IMR-90 (cell line): ENCODE data around the gene PTH.

ENCODE experiments used
- BHLHE40 ChIP-seq: fragments of 150-350 bp; IDR thresholded peaks from 2 replicates; pipeline ENCODE4 v1.6.1; 2016; ENCODE audit warnings: mild to moderate bottlenecking, low read depth, low read length
- CEBPB ChIP-seq: IDR thresholded peaks from 2 replicates; pipeline ENCODE4 v1.6.1; 2012; ENCODE audit warnings: low read depth, low read length, improper control_type of control experiment
- CHD1 ChIP-seq: IDR thresholded peaks from 2 replicates; pipeline ENCODE4 v1.6.1; 2012; ENCODE audit warnings: low read depth, low read length, improper control_type of control experiment
- CTCF ChIP-seq: conservative IDR thresholded peaks from 2 replicates; pipeline ENCODE4 v1.5.1; 2012; ENCODE audit warnings: mild to moderate bottlenecking, low read depth, low read length, improper control_type of control experiment
- FOS ChIP-seq: fragments of 150-350 bp; IDR thresholded peaks from 2 replicates; pipeline ENCODE4 v1.6.1; 2016; ENCODE audit warnings: low read depth, low read length
- MAZ ChIP-seq: IDR thresholded peaks from 2 replicates; pipeline ENCODE4 v1.6.1; 2012; ENCODE audit warnings: low read depth, mild to moderate bottlenecking, low read length, improper control_type of control experiment, moderate library complexity, borderline replicate concordance
- MXI1 ChIP-seq: IDR thresholded peaks from 2 replicates; pipeline ENCODE4 v1.6.1; 2012; ENCODE audit warnings: low read depth, mild to moderate bottlenecking, low read length, moderate library complexity, borderline replicate concordance
- NFE2L2 ChIP-seq: fragments of 150-350 bp; IDR thresholded peaks from 2 replicates; pipeline ENCODE4 v1.6.1; 2016; ENCODE audit warnings: low read depth, mild to moderate bottlenecking, low read length
- POLR2A ChIP-seq: IDR thresholded peaks from 2 replicates; pipeline ENCODE4 v1.6.1; 2012; ENCODE audit warnings: mild to moderate bottlenecking, low read depth, low read length
- RAD21 ChIP-seq: IDR thresholded peaks from 2 replicates; pipeline ENCODE4 v1.6.1; 2012; ENCODE audit warnings: low read length, improper control_type of control experiment
- RCOR1 ChIP-seq: IDR thresholded peaks from 2 replicates; pipeline ENCODE4 v1.6.1; 2012; ENCODE audit warnings: mild to moderate bottlenecking, low read length, improper control_type of control experiment; ENCODE audit not compliant: insufficient replicate concordance
- RFX5 ChIP-seq: IDR thresholded peaks from 2 replicates; pipeline ENCODE4 v1.8.0; 2012; ENCODE audit warnings: low read depth, mild to moderate bottlenecking, low read length, moderate library complexity
- SMC3 ChIP-seq: fragments of 150-350 bp; IDR thresholded peaks from 2 replicates; pipeline ENCODE4 v1.6.1; 2016; ENCODE audit warnings: low read depth, mild to moderate bottlenecking, antibody characterized with exemption, low read length, moderate library complexity
- USF2 ChIP-seq: fragments of 150-350 bp; IDR thresholded peaks from 2 replicates; pipeline ENCODE4 v1.6.1; 2017; ENCODE audit warnings: mild to moderate bottlenecking, antibody characterized with exemption, low read length, low read depth

GRCh38 chr11:13449522-13449921 lies 46.3 kb downstream of the PTH start:
- no peak for TF ChIP-seq POLR2A
- TF ChIP-seq CTCF, result no peak
- no peak for TF ChIP-seq MXI1
- TF ChIP-seq BHLHE40, result no peak
- no peak for TF ChIP-seq SMC3
- no peak for TF ChIP-seq FOS
- no peak for TF ChIP-seq USF2
- TF ChIP-seq MAZ, result no peak
- no peak for TF ChIP-seq NFE2L2
- TF ChIP-seq CHD1, result no peak
- TF ChIP-seq CEBPB, result no peak
- TF ChIP-seq RFX5, result no peak
- no peak for TF ChIP-seq RCOR1
- TF ChIP-seq RAD21, result no peak
